CD4-positive, CD25-positive, alpha-beta regulatory T cell (primary cell): Measurements from ENCODE around the gene CGB2. TPM values are rescaled to one million over a fixed set of nuclear protein-coding genes. Genes with fewer than 3 reads are reported as not detected.
A peak's percentile ranks its signal among the peaks of the same experiment; 100 is the strongest.

ENCODE experiments used
- ATAC-seq, 2 donors: fragments of 150-1000 bp; cut with Tn5 transposase; one replicate each; pipeline ENCODE4 v1.10.0; 2021; ENCODE audit warnings: low read depth in 2 of 2, moderate number of reproducible peaks in 2 of 2, moderate library complexity in 1 of 2
- DNase-seq, 3 donors: peaks; one replicate each; pipeline versions ENCODE4 v3.0.0 to v3.0.0-alpha.2; 2012 to 2022; ENCODE audit warnings: mixed read lengths in 1 of 3
- H3K27ac ChIP-seq: one replicate; pipeline ENCODE4 v1.7.0; 2013; ENCODE audit warnings: mild to moderate bottlenecking, low read length; ENCODE audit not compliant: insufficient read depth, poor library complexity, severe bottlenecking
- H3K27me3 ChIP-seq: one replicate; pipeline ENCODE4 v1.7.0; 2013; ENCODE audit warnings: low read length; ENCODE audit not compliant: control insufficient read depth, insufficient read depth
- H3K36me3 ChIP-seq: one replicate; pipeline ENCODE4 v1.7.0; 2013; ENCODE audit warnings: mild to moderate bottlenecking, low read length, moderate library complexity; ENCODE audit not compliant: control insufficient read depth, insufficient read depth
- H3K4me1 ChIP-seq: 2 replicates; pipeline ENCODE4 v1.7.0; 2013; ENCODE audit warnings: mild to moderate bottlenecking, low read length; ENCODE audit not compliant: insufficient read depth, control insufficient read depth, poor library complexity, severe bottlenecking
- H3K4me3 ChIP-seq: one replicate; pipeline ENCODE4 v1.7.0; 2013; ENCODE audit warnings: low read depth, mild to moderate bottlenecking, low read length, moderate library complexity
- H3K9me3 ChIP-seq, 2 experiments: 1 replicate in 1 of 2; 2 replicates in 1 of 2; pipeline ENCODE4 v1.7.0; 2013; ENCODE audit warnings: low read length in 2 of 2, mild to moderate bottlenecking in 1 of 2, moderate library complexity in 1 of 2; ENCODE audit not compliant: control insufficient read depth in 2 of 2
- H3K27ac Mint-ChIP-seq, 3 donors: one replicate each; pipeline ENCODE4 v1.8.0; 2020 to 2022; ENCODE audit warnings: mild to moderate bottlenecking in 3 of 3, mixed read lengths in 3 of 3, moderate library complexity in 2 of 3
- H3K27me3 Mint-ChIP-seq: one replicate; pipeline ENCODE4 v1.8.0; 2022; ENCODE audit warnings: mild to moderate bottlenecking, mixed read lengths
- H3K36me3 Mint-ChIP-seq: one replicate; pipeline ENCODE4 v1.8.0; 2020; ENCODE audit warnings: mixed read lengths
- H3K4me1 Mint-ChIP-seq, 4 donors: one replicate each; pipeline ENCODE4 v1.8.0; 2020 to 2022; ENCODE audit warnings: mixed read lengths in 4 of 4, mild to moderate bottlenecking in 1 of 4
- H3K4me3 Mint-ChIP-seq, 4 donors: one replicate each; pipeline ENCODE4 v1.8.0; 2020 to 2022; ENCODE audit warnings: mild to moderate bottlenecking in 4 of 4, mixed read lengths in 4 of 4, moderate library complexity in 3 of 4
- H3K9me3 Mint-ChIP-seq, 7 donors: one replicate each; pipeline ENCODE4 v1.8.0; 2020 to 2022; ENCODE audit warnings: mixed read lengths in 7 of 7, mild to moderate bottlenecking in 3 of 7, moderate library complexity in 2 of 7
- polyA plus RNA-seq, 4 donors: library from polyadenylated mRNA; unstranded; fragments of 300-500 nt; fragmentation: Illumina TruSeq; gene quantifications; one replicate each; pipeline ENCODE4 v1.2.3, GENCODE V29; 2021
- total RNA-seq: library from RNA; stranded (reverse); gene quantifications from one replicate; pipeline ENCODE4 v1.2.3, GENCODE V29; 2022

Gene CGB2
- total and polyA plus RNA-seq, 5 donors from 2014 or later: not detected

DNA sequence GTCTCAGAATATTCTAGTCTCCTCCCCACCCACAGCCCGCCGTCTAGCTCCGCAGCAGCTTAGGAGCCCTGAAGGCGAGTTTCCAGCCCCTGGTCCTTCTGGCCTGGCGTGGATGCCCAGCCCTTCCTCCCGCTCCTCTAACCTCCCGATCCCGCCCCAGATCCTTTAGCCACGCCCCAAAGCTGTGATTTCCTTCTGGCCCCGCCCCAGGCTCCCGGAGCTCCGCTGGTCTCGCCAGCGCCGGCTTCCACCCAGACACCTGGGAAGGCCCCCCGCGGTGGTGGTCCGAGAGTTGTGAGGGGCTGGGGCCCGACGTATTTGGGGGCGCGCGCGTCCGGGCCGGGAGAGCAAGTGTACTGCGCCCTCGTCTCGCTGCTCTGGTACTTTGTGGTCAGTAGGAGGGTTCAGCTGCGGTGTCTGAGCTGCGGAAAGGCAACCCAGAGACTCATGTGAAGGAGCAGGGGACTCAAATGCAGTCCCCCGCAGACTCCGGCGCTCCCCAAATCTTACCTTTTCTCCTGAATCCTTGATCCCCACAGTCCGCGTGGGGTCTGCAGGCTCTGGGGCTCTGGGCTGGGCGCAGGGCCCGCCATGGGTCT lies 26.0 kb downstream of the CGB2 start, which contains the start of gene CGB7:
TSS of gene CGB7 (minus strand) at position 114 of the 599 bp plus-strand sequence. CDS start 2,374 bp downstream, outside the sequence.
- H3K27ac Mint-ChIP-seq: peak within 1 kb of the TSS in 1 of 3 donors; percentile 28
- H3K4me3 ChIP-seq: peak within 1 kb of the TSS; percentile 32

DNA sequence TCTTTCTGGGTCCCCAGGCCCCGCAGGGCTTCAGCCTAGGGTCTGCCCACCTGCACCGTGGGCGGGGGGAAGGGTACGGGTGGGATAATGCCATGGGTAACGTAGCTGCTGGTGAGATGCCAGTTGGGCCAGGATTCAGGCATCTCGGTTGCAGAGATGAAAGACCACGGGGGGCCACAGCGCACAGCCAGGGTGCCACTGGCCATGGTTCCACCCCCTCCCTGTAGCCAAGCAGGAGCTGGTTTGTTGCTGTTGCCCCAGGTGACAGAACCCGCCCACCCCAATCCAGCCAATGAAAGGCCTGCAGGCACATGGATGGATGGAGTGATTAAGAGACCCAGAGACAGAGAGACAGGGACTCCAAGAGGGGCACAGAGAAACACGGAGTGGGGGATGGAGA lies 26.9 kb downstream of the CGB2 start:
- no peaks in the 10 kb centered on the region for H3K36me3 Mint-ChIP-seq
- DNase-seq: no peak
- peaks cover 3% of the 10 kb centered on the region for H3K27me3 ChIP-seq

More for the DNA sequence above, 26.0 kb downstream of the CGB2 start, which contains the start of gene CGB7:
- H3K27me3 ChIP-seq: peaks cover 3% of the 10 kb centered on the region
- H3K9me3 Mint-ChIP-seq: peaks cover 0 to 5% (median 0%) of the 10 kb centered on the region in 7 donors
- peak within 1 kb of the TSS; percentile 82 to 88 (median 86) for H3K4me3 Mint-ChIP-seq
- no peaks in the 10 kb centered on the region for H3K9me3 ChIP-seq
- H3K36me3 ChIP-seq: no peaks in the 10 kb centered on the region
- peaks cover 0 to 23% (median 10%) of the 10 kb centered on the region in 4 donors for H3K4me1 Mint-ChIP-seq
- peak; percentile 16 to 28 for ATAC-seq
- H3K36me3 Mint-ChIP-seq: no peaks in the 10 kb centered on the region
- peaks cover 70% of the 10 kb centered on the region for H3K27me3 Mint-ChIP-seq
- peaks cover 25% of the 10 kb centered on the region for H3K4me1 ChIP-seq
- H3K27ac ChIP-seq: no peak within 1 kb of the TSS
- peak in 2 of 3 donors; percentile 19 to 38 for DNase-seq

DNA sequence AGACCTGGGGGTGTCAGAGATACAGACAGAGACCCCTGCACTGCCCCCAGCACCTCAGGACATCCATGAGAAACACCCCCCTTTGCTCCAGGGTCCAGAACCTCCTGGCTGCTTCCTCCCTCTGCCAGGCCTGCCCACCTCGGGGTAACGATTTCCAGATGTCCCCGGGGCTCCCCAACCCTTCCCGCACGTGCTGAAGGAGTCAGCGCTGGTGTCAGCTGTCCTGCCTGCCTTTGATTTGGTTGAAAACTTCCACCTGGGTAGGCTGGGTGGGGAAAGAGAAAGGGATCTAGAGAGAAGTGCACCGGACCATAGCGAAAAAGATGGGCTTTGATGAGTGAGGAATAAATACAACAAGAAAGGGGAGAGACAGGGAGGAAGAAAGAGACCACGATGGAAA lies 27.4 kb downstream of the CGB2 start:
- Mint-ChIP-seq H3K36me3 (no peaks in the 10 kb centered on the region), H3K4me1 (peaks cover 0 to 22% (median 10%) of the 10 kb centered on the region in 4 donors), H3K27ac (no peak overlapping the region), H3K4me3 (peak overlapping the region in 2 of 4 donors; percentile 1 to 36), H3K9me3 (peaks cover 0 to 5% (median 0%) of the 10 kb centered on the region in 7 donors), H3K27me3 (peaks cover 83% of the 10 kb centered on the region)
- ATAC-seq (no peak), DNase-seq (no peak)
- Histone ChIP-seq H3K27ac (no peak overlapping the region), H3K4me3 (no peak overlapping the region), H3K27me3 (peaks cover 3% of the 10 kb centered on the region), H3K9me3 (no peaks in the 10 kb centered on the region), H3K4me1 (peaks cover 25% of the 10 kb centered on the region), H3K36me3 (no peaks in the 10 kb centered on the region)

More for the DNA sequence above, 26.9 kb downstream of the CGB2 start:
- H3K27me3 Mint-ChIP-seq: peaks cover 78% of the 10 kb centered on the region
- peaks cover 0 to 5% (median 0%) of the 10 kb centered on the region in 7 donors for H3K9me3 Mint-ChIP-seq
- no peak overlapping the region for H3K4me3 ChIP-seq
- H3K4me3 Mint-ChIP-seq: no peak overlapping the region
- H3K9me3 ChIP-seq: no peaks in the 10 kb centered on the region
- H3K27ac ChIP-seq: no peak overlapping the region
- ATAC-seq: no peak
- H3K27ac Mint-ChIP-seq: no peak overlapping the region
- no peaks in the 10 kb centered on the region for H3K36me3 ChIP-seq
- peaks cover 0 to 23% (median 10%) of the 10 kb centered on the region in 4 donors for H3K4me1 Mint-ChIP-seq
- peaks cover 25% of the 10 kb centered on the region for H3K4me1 ChIP-seq

DNA sequence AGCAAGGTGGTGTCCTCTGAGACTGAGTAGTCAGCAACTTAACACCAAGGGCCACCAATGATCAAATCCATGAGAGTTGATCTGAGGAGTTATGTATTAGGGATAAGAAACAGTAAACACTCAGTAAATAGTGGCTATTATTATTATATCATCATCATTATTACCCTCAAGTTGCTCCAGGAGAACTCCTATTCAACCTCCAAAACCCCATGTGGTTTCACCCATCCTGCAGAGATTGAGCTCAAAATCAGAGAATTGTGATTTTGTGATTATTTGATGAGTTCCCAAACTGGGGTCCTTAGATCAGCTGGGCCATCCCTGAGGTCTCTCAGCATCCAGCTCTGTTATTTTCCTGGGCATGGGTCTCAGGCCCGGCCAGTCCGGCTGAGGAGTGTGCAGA lies 29.3 kb downstream of the CGB2 start:
- ATAC-seq (no peak), DNase-seq (no peak)
- Mint-ChIP-seq H3K36me3 (no peaks in the 10 kb centered on the region), H3K27me3 (peaks cover 90% of the 10 kb centered on the region), H3K4me3 (no peak overlapping the region), H3K9me3 (peaks cover 0 to 5% (median 0%) of the 10 kb centered on the region in 7 donors), H3K27ac (peak overlapping the region in 1 of 3 donors; percentile 31), H3K4me1 (peaks cover 0 to 24% (median 10%) of the 10 kb centered on the region in 4 donors)
- Histone ChIP-seq H3K4me3 (no peak overlapping the region), H3K9me3 (no peaks in the 10 kb centered on the region), H3K4me1 (peaks cover 27% of the 10 kb centered on the region), H3K36me3 (no peaks in the 10 kb centered on the region), H3K27ac (no peak overlapping the region), H3K27me3 (peaks cover 3% of the 10 kb centered on the region)

DNA sequence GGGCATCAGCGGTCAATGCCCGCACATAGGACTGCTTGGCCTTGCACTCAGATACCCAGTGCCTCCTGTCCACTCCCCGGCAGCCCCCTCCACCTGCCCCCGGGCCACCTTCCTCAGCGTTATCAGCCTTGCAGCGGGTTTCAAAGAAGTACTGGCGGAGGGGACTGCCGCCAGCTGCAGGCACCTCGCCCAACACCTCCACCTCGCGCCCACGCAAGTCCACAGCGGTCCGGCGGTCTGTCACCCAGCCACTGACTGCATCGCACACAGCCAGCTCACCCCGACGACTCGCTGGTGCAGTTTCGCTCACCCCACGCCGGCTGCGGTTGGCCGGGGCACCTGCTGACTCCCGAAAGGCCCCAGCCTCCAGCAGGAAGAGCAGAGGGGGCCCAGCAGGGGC lies 29.8 kb downstream of the CGB2 start:
- H3K36me3 ChIP-seq: no peaks in the 10 kb centered on the region
- Mint-ChIP-seq H3K27ac (no peak overlapping the region), H3K9me3 (peaks cover 0 to 5% (median 0%) of the 10 kb centered on the region in 7 donors), H3K4me1 (peaks cover 0 to 27% (median 10%) of the 10 kb centered on the region in 4 donors), H3K27me3 (peaks cover 91% of the 10 kb centered on the region), H3K4me3 (no peak overlapping the region), H3K36me3 (no peaks in the 10 kb centered on the region)
- no peaks in the 10 kb centered on the region for H3K9me3 ChIP-seq
- peaks cover 22% of the 10 kb centered on the region for H3K4me1 ChIP-seq
- H3K27ac ChIP-seq: no peak overlapping the region
- no peak for ATAC-seq
- no peak for DNase-seq
- no peak overlapping the region for H3K4me3 ChIP-seq
- peaks cover 3% of the 10 kb centered on the region for H3K27me3 ChIP-seq

GRCh38 chr19:49064029-49064629 lies 32.4 kb downstream of the CGB2 start:
- no peak overlapping the region for H3K27ac ChIP-seq
- Mint-ChIP-seq H3K4me3 (peak overlapping the region in 1 of 4 donors; percentile 65), H3K27ac (no peak overlapping the region), H3K36me3 (no peaks in the 10 kb centered on the region), H3K27me3 (peaks cover 90% of the 10 kb centered on the region), H3K9me3 (peaks cover 0 to 7% (median 0%) of the 10 kb centered on the region in 7 donors), H3K4me1 (peaks cover 0 to 8% (median 0%) of the 10 kb centered on the region in 4 donors)
- H3K4me1 ChIP-seq: peaks cover 6% of the 10 kb centered on the region
- no peaks in the 10 kb centered on the region for H3K36me3 ChIP-seq
- ATAC-seq (no peak), DNase-seq (no peak)
- H3K9me3 ChIP-seq: no peaks in the 10 kb centered on the region
- H3K4me3 ChIP-seq: no peak overlapping the region
- peaks cover 11% of the 10 kb centered on the region for H3K27me3 ChIP-seq

DNA sequence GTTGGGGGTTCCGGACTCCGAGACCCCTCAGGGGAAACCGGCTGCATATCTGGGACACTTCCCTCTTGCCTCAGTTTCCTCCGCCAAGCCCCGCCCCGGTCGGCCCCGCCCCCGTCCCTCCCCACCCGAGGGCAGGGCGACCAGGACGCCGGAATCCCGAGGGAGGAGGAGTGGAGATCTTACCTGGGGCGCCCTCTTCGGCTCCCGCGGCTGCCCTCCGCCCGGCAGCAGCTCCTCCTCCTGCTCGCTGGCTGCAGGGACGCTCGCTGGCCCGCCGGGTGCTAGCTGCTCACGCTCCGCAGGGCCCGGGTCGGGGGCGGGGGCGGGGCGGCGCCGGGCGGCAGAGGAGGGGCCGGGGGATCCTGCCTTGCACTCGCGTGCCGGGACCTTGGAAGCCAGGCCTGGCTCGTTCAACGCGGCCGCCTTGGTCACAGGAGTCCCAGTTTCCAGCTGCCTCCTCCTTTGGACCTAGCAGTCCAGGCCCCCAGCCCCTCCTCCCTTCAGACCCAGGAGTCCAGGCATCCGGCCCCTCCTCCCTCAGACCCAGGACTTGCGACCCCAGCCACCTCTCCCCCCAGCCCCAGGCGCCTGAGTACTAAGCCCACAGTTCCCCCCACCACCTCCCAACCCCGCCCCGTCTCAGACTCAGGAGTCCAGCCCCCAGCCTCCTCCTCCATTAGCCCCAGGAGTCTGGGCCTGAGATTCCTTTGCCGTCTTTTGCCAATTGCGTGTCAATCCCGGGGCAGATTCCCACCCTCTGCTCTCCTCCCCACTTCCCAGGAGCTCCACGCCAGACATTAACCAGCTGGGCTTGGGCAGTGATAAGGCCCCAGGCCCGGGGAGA lies 33.3 kb downstream of the CGB2 start, which contains the start of gene NTF4:
TSS of gene NTF4 (minus strand) at position 51 of the 844 bp plus-strand sequence. CDS start 2,821 bp downstream, outside the sequence.
- H3K9me3 Mint-ChIP-seq: peaks cover 0 to 8% (median 0%) of the 10 kb centered on the region in 7 donors
- no peak within 1 kb of the TSS for H3K27ac Mint-ChIP-seq
- no peaks in the 10 kb centered on the region for H3K36me3 Mint-ChIP-seq

More for the DNA sequence above, 33.3 kb downstream of the CGB2 start, which contains the start of gene NTF4:
- Mint-ChIP-seq H3K4me1 (peaks cover 0 to 8% (median 0%) of the 10 kb centered on the region in 4 donors), H3K4me3 (peak within 1 kb of the TSS in 1 of 4 donors; percentile 65), H3K27me3 (peaks cover 91% of the 10 kb centered on the region)
- no peaks in the 10 kb centered on the region for H3K9me3 ChIP-seq
- H3K4me3 ChIP-seq: no peak within 1 kb of the TSS
- H3K27ac ChIP-seq: no peak within 1 kb of the TSS
- peaks cover 10% of the 10 kb centered on the region for H3K27me3 ChIP-seq
- ATAC-seq (no peak), DNase-seq (no peak)
- no peaks in the 10 kb centered on the region for H3K36me3 ChIP-seq
- H3K4me1 ChIP-seq: peaks cover 6% of the 10 kb centered on the region
